AG09319 (cell line): ENCODE results near the gene ZBTB42.

ENCODE experiments used
- DNase-seq: peaks from one replicate; pipeline ENCODE4 v3.0.0-alpha.2; 2010; ENCODE audit warnings: low read depth; ENCODE audit errors: extremely low read depth
- TF ChIP-seq, protein P1 (sequence below): IDR thresholded peaks from 2 replicates; pipeline ENCODE4 v1.5.1; 2011; ENCODE audit warnings: low read depth, mild to moderate bottlenecking, inconsistent platforms, low read length, moderate library complexity

The ZBTB42 gene

DNA sequence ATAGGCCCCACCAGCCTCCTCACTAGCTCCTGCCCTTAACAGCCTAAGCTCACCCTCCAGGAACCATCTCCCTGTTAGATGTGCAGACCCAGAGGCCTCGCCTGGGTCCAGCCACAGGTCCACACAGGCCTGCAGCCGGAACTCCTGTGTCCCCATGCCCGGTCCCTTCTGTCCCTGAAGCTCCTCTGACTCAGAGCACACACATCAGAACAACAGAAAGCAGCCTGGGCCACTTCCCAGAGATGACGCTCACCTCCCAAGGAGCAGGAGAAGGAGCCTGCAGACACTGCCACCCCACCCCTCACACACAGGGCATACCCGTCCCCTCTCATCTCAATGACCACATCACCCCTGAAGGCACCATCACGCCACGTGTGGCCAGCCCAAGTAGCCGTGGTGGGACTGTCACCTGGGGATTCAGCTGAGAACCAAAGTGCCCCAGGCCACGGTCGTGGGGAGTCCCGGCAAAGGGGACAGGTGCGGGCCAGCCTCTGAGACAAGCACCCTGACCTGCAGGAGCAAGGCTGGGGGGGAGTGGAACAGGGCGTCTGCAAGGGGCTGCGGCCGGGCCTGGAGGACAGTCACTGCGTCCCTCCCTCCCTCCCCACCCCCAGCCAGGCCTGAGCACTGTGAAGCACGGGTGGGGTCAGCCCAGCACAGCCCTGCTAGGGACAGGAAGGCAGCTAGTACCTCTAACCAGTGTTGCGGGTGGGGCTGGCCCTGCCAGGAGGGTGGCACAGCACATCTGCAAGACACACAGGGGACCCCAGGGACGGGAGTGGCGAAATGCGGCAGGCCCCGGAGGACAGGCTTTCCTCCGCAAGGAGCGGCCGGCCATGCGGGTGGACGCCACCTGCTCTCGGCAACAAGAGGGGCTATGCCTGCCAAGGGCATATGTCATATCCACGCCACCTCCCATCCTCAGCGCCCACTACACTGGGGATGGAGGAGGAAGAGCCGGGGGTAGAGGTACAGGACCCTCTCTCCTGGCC, 10.9 kb upstream of the ZBTB42 start:
- DNase-seq: no peak
- TF ChIP-seq, protein P1, sequence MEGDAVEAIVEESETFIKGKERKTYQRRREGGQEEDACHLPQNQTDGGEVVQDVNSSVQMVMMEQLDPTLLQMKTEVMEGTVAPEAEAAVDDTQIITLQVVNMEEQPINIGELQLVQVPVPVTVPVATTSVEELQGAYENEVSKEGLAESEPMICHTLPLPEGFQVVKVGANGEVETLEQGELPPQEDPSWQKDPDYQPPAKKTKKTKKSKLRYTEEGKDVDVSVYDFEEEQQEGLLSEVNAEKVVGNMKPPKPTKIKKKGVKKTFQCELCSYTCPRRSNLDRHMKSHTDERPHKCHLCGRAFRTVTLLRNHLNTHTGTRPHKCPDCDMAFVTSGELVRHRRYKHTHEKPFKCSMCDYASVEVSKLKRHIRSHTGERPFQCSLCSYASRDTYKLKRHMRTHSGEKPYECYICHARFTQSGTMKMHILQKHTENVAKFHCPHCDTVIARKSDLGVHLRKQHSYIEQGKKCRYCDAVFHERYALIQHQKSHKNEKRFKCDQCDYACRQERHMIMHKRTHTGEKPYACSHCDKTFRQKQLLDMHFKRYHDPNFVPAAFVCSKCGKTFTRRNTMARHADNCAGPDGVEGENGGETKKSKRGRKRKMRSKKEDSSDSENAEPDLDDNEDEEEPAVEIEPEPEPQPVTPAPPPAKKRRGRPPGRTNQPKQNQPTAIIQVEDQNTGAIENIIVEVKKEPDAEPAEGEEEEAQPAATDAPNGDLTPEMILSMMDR: no peak

DNA sequence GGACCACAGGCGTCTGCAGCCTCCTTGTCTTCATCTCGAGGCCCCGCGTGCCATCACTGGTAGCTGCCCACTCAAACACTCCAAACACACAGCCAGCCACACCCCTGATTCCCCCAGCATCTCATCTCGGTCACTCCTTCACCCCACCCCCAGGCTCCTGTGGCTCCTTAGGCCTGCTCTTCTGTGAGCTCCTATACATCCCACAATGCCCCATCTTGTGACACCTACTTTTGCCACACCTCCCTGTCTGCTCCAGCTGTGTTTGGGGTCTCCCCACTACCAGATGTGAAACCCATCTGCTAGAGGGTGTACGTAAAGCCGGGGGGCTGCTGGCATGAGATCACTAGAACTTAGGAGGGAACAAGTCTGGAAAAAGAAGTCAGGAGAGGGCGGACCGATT, 9.5 kb upstream of the ZBTB42 start:
- TF ChIP-seq, protein P1: no peak
- no peak for DNase-seq

DNA sequence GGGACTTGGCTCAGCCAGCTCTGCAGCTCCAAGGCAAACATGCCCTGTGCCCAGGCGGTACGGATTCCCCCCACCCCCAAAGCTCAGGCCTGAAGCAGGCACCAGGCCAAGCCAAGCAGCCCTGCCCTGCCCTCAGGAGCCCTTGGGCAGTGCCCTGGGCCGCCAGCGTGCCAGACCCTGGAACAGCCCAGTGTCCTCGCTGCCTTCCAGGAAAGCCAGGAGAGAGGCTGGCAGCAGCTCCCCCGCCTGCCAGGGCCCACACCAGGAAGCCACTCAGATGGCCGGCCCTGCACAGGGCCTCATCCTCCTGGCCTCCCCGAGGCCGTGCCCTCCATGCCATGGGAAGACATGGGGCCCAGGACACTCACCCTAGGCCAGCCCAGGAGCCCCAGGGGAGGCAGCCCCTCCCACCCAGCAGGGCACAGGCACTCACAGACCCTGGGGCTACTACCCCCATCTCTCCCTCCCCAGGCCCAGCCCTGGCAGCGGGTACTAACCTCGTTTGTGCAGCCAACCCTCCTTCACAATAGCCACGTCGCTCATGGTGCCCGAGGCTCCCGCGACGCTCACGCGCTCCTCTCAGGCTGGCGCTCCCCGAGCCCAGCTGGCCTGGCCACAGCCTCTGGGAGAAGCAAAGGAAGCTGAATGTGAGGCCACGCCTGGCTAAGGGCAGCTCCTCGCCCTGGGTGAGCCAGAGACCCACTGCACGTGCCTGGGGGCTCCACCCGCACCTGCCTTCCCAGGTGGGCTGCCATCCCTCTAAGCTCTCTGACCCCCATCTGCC, 8.6 kb upstream of the ZBTB42 start:
- no peak for DNase-seq

DNA sequence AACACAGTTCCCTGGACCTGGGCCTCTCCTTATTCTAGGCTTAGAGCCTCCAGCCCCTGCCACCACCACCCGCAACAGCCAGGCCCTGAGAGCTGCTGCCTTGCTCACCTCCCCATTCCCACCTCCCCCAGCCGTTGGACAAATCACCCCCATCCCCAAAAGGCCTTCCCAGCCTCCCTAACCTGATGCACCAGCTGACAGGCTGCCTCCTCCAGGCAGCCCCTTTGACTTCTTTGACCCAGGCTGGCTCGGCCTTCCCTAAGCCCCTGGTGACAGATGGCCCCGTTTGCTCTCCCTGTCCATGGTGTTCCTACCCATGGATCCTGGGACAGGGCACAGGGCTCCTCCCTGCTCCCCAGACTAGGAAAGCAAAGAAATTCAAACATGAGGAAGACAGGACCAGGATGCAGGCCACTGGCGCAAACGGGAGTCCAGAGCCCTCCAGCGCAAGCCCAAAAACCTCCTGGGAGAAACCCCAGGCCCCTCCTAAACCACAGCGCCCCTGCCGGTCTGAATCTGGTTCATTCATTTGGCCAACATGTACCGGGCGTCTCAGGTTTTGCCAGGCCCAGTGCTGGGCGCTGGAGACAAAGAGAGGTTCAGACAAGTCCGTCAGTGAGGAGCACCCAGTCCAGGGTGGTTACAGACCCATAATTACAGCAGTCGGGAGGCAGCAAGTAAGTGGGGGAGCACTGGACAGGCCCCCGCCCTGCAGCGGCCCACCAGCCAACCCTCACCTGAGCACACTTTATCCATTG, 7.8 kb upstream of the ZBTB42 start:
- no peak for DNase-seq

More for the DNA sequence above, 8.6 kb upstream of the ZBTB42 start:
- TF ChIP-seq, protein P1: no peak

DNA sequence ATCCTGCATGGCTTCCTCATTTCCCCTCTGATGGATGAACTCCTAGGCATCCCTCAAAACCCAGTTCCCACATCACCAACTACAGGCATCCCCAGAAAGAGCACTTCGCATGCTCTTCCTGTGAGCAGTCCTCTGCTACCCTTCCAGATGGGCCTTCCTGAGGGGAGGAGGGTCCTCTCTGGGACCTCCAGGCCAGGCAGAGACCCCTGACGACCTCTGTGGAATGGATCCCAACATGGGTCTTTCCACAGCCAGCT, 7.3 kb upstream of the ZBTB42 start:
- no peak for DNase-seq
- TF ChIP-seq, protein P1: no peak

More for the DNA sequence above, 7.8 kb upstream of the ZBTB42 start:
- TF ChIP-seq, protein P1: no peak

DNA sequence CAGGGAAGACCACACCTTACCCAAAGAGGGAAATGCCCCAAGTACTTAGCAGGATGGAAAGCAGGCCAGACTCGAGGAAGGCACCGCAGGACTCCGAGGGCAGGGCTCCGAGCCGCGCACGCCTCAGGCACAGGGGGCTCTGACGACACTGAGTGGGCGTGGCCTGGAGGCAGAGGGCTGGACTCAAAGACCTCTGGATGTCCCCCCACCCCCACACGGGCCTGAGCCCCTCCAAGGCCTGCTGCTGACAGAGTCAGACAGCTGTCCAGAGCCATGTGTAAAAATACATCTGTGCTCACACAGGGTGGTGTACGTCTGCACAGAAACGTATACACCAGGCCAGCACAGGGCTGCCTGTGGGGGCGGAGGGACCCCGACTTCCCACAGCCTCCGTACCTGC, 6.8 kb upstream of the ZBTB42 start:
- no peak for DNase-seq
- TF ChIP-seq, protein P1: no peak

DNA sequence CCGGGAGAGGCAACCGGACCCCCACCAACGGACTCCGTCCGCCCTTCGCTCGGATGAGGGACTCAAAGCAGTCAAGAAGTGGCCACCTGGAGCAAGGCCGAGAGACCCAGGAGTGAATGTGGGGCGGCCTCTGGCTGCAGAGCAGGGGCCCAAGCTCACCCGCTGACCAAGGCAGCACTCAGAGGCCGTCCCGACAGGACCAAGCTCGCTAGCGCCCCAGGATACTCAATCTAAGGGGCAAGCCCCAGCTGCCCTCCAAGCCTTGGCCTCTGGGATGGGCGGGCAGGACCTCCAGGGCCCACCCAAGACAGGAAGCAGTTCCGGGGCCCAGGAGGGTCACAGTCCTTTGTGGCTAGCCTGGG, 6.3 kb upstream of the ZBTB42 start:
- TF ChIP-seq, protein P1: peak; percentile 7
- DNase-seq: no peak
